IMR-90 (cell line): ENCODE results near the gene OLFM4. TPM values are rescaled to one million over a fixed set of nuclear protein-coding genes. Genes with fewer than 3 reads are reported as not detected.

Experiments used
- ATAC-seq: fragments of 200-7000 bp; cut with Tn5 transposase; 2 replicates; pipeline ENCODE4 v1.9.1; 2020; ENCODE audit warnings: low read depth, mild to moderate bottlenecking, moderate library complexity
- BruUV-seq: library from RNA; stranded (reverse); fragments of 400-500 nt; replicated peaks from 2 replicates; lab custom pipeline; 2021; lab: Mats Ljungman, UMichigan
- CTCF ChIA-PET: fragments of 300-600 bp; formaldehyde crosslinking; extraction: SDS; loops from one replicate; lab custom pipeline; 2021; ENCODE audit warnings: antibody characterized with exemption; lab: Yijun Ruan, JAX
- POLR2A ChIA-PET: fragments of 300-600 bp; sonication (Branson Sonifier 250); formaldehyde crosslinking; loops from one replicate; lab custom pipeline; 2022; ENCODE audit warnings: antibody characterized with exemption; ENCODE audit not compliant: unreplicated experiment; lab: Charles Lee
- DNase-seq: peaks from one replicate; pipeline ENCODE4 v3.0.0; 2013
- H2AFZ ChIP-seq: replicated peaks from 2 replicates; pipeline ENCODE3; 2013; ENCODE audit warnings: low read length, mild to moderate bottlenecking; ENCODE audit not compliant: poor library complexity
- H2AK5ac ChIP-seq: 2 replicates; pipeline ENCODE4 v1.6.1; 2013; ENCODE audit warnings: low read depth, low read length, inconsistent platforms
- H2AK9ac ChIP-seq: replicated peaks from 2 replicates; pipeline ENCODE3; 2013; ENCODE audit warnings: mild to moderate bottlenecking, low read depth, low read length, moderate library complexity; ENCODE audit not compliant: poor library complexity
- H2BK120ac ChIP-seq: 2 replicates; pipeline ENCODE4 v1.6.1; 2013; ENCODE audit warnings: low read depth, low read length, inconsistent platforms
- H2BK15ac ChIP-seq: 3 replicates; pipeline ENCODE4 v1.6.1; 2013; ENCODE audit warnings: low read depth, low read length, inconsistent platforms
- H2BK20ac ChIP-seq: 2 replicates; pipeline ENCODE4 v1.6.1; 2013; ENCODE audit warnings: low read depth, mild to moderate bottlenecking, inconsistent platforms, low read length, moderate library complexity
- H2BK5ac ChIP-seq: 2 replicates; pipeline ENCODE4 v1.6.1; 2013; ENCODE audit warnings: mild to moderate bottlenecking, low read depth, low read length, inconsistent platforms; ENCODE audit not compliant: poor library complexity, severe bottlenecking
- H3K14ac ChIP-seq: replicated peaks from 2 replicates; pipeline ENCODE4 v1.6.1; 2013; ENCODE audit warnings: low read depth, low read length, inconsistent platforms
- H3K18ac ChIP-seq: 2 replicates; pipeline ENCODE4 v1.6.1; 2013; ENCODE audit warnings: low read depth, low read length, control low read depth
- H3K23ac ChIP-seq: 2 replicates; pipeline ENCODE4 v1.6.1; 2013; ENCODE audit warnings: low read depth, low read length, inconsistent platforms
- H3K27ac ChIP-seq: 2 replicates; pipeline ENCODE4 v1.5.1; 2013; ENCODE audit warnings: mild to moderate bottlenecking, control low read depth, low read length; ENCODE audit not compliant: insufficient read depth
- H3K27me3 ChIP-seq: 2 replicates; pipeline ENCODE4 v1.6.1; 2013; ENCODE audit warnings: low read length; ENCODE audit not compliant: control insufficient read depth, insufficient read depth
- H3K36me3 ChIP-seq: 2 replicates; pipeline ENCODE4 v1.6.1; 2013; ENCODE audit warnings: low read length, mixed read lengths; ENCODE audit not compliant: control insufficient read depth, insufficient read depth
- H3K4ac ChIP-seq: 2 replicates; pipeline ENCODE4 v1.6.1; 2013; ENCODE audit warnings: low read depth, low read length, inconsistent platforms
- H3K4me1 ChIP-seq: 2 replicates; pipeline ENCODE4 v1.6.1; 2013; ENCODE audit warnings: low read length, mixed read lengths; ENCODE audit not compliant: control insufficient read depth, insufficient read depth
- H3K4me2 ChIP-seq: 2 replicates; pipeline ENCODE4 v1.6.1; 2013; ENCODE audit warnings: low read depth, mild to moderate bottlenecking, control low read depth, low read length, moderate library complexity
- H3K4me3 ChIP-seq: 2 replicates; pipeline ENCODE4 v1.5.1; 2013; ENCODE audit warnings: low read depth, mild to moderate bottlenecking, control low read depth, low read length, moderate library complexity; ENCODE audit not compliant: insufficient read depth
- H3K56ac ChIP-seq: 2 replicates; pipeline ENCODE4 v1.6.1; 2013; ENCODE audit warnings: low read length, inconsistent platforms; ENCODE audit not compliant: insufficient read depth; ENCODE audit errors: extremely low read depth
- H3K79me1 ChIP-seq, 2 experiments: 2 replicates each; pipeline ENCODE4 v1.6.1; 2013; ENCODE audit warnings: low read length in 2 of 2, inconsistent platforms in 1 of 2, low read depth in 1 of 2
- H3K9ac ChIP-seq: 2 replicates; pipeline ENCODE4 v1.6.1; 2013; ENCODE audit warnings: low read depth, low read length, control low read depth
- H3K9me1 ChIP-seq: 2 replicates; pipeline ENCODE4 v1.6.1; 2013; ENCODE audit warnings: low read length, inconsistent platforms; ENCODE audit not compliant: insufficient read depth
- H3K9me3 ChIP-seq: 2 replicates; pipeline ENCODE4 v1.6.1; 2013; ENCODE audit warnings: low read length; ENCODE audit not compliant: control insufficient read depth, insufficient read depth
- H4K20me1 ChIP-seq: 2 replicates; pipeline ENCODE4 v1.6.1; 2013; ENCODE audit warnings: low read length, inconsistent platforms; ENCODE audit not compliant: insufficient read depth
- H4K5ac ChIP-seq: 2 replicates; pipeline ENCODE4 v1.6.1; 2013; ENCODE audit warnings: mild to moderate bottlenecking, low read depth, low read length, control low read depth
- H4K8ac ChIP-seq, 2 experiments: 2 replicates each; pipeline ENCODE4 v1.6.1; 2013; ENCODE audit warnings: low read depth in 2 of 2, low read length in 2 of 2, control low read depth in 1 of 2, inconsistent platforms in 1 of 2
- H4K91ac ChIP-seq: 2 replicates; pipeline ENCODE4 v1.6.1; 2013; ENCODE audit warnings: low read depth, low read length, inconsistent platforms; ENCODE audit not compliant: insufficient read depth
- BHLHE40 ChIP-seq: fragments of 150-350 bp; IDR thresholded peaks from 2 replicates; pipeline ENCODE4 v1.6.1; 2016; ENCODE audit warnings: mild to moderate bottlenecking, low read depth, low read length
- CEBPB ChIP-seq: IDR thresholded peaks from 2 replicates; pipeline ENCODE4 v1.6.1; 2012; ENCODE audit warnings: low read depth, low read length, improper control_type of control experiment
- CHD1 ChIP-seq: IDR thresholded peaks from 2 replicates; pipeline ENCODE4 v1.6.1; 2012; ENCODE audit warnings: low read depth, low read length, improper control_type of control experiment
- ELK1 ChIP-seq: fragments of 150-350 bp; IDR thresholded peaks from 2 replicates; pipeline ENCODE4 v1.6.1; 2016; ENCODE audit warnings: low read depth, mild to moderate bottlenecking, low read length, moderate library complexity, borderline replicate concordance
- FOS ChIP-seq: fragments of 150-350 bp; IDR thresholded peaks from 2 replicates; pipeline ENCODE4 v1.6.1; 2016; ENCODE audit warnings: low read depth, low read length
- MAFK ChIP-seq: IDR thresholded peaks from 2 replicates; pipeline ENCODE4 v1.6.1; 2012; ENCODE audit warnings: low read depth, low read length, improper control_type of control experiment
- MAZ ChIP-seq: IDR thresholded peaks from 2 replicates; pipeline ENCODE4 v1.6.1; 2012; ENCODE audit warnings: low read depth, mild to moderate bottlenecking, low read length, improper control_type of control experiment, moderate library complexity, borderline replicate concordance
- NFE2L2 ChIP-seq: fragments of 150-350 bp; IDR thresholded peaks from 2 replicates; pipeline ENCODE4 v1.6.1; 2016; ENCODE audit warnings: low read depth, mild to moderate bottlenecking, low read length
- POLR2A ChIP-seq: IDR thresholded peaks from 2 replicates; pipeline ENCODE4 v1.6.1; 2012; ENCODE audit warnings: mild to moderate bottlenecking, low read depth, low read length
- RAD21 ChIP-seq: IDR thresholded peaks from 2 replicates; pipeline ENCODE4 v1.6.1; 2012; ENCODE audit warnings: low read length, improper control_type of control experiment
- RFX5 ChIP-seq: IDR thresholded peaks from 2 replicates; pipeline ENCODE4 v1.8.0; 2012; ENCODE audit warnings: low read depth, mild to moderate bottlenecking, low read length, moderate library complexity
- SMC3 ChIP-seq: fragments of 150-350 bp; IDR thresholded peaks from 2 replicates; pipeline ENCODE4 v1.6.1; 2016; ENCODE audit warnings: low read depth, mild to moderate bottlenecking, antibody characterized with exemption, low read length, moderate library complexity
- USF2 ChIP-seq: fragments of 150-350 bp; IDR thresholded peaks from 2 replicates; pipeline ENCODE4 v1.6.1; 2017; ENCODE audit warnings: mild to moderate bottlenecking, antibody characterized with exemption, low read length, low read depth
- WGBS, 2 experiments: methylation state at CpG; one replicate each; pipeline versions ENCODE4 v1.1.5 to v1.1.7; 2013; ENCODE audit warnings: missing lambda C conversion rate in 2 of 2; ENCODE audit not compliant: insufficient read length in 1 of 2; ENCODE audit errors: extremely low coverage in 2 of 2; 5-methylcytosine and 5-hydroxymethylcytosine counted together
- dilution Hi-C: fragments of 300-500 bp; cut with HindIII; formaldehyde crosslinking; loops from one replicate; pipeline ENCODE4 v1.14.3; 2018; ENCODE audit warnings: low sequenced_read_pairs; ENCODE audit not compliant: unreplicated experiment
- in situ Hi-C: fragments of 300-500 bp; cut with MboI; formaldehyde crosslinking; loops from 3 replicates; pipeline ENCODE4 v1.14.3; 2019; ENCODE audit warnings: low sequenced_read_pairs, inconsistent platforms, mixed read lengths
- intact Hi-C: fragments of 100-400 bp; cut with micrococcal nuclease; formaldehyde crosslinking; loops from 2 replicates; pipeline ENCODE4 v1.10.0; 2022
- polyA plus RNA-seq, 3 experiments: library from polyadenylated mRNA; depleted of rRNA; stranded (reverse); fragments of >200 nt; gene quantifications; 2 replicates each; pipeline ENCODE4 v1.2.3, GENCODE V29; 2012; ENCODE audit warnings: low replicate concordance in 1 of 3
- total RNA-seq: library from RNA; depleted of rRNA; stranded (reverse); fragments of >200 nt; gene quantifications from 2 replicates; pipeline ENCODE4 v1.2.3, GENCODE V29; 2012
- TF ChIP-seq, protein P1 (sequence below): conservative IDR thresholded peaks from 2 replicates; pipeline ENCODE4 v1.5.1; 2012; ENCODE audit warnings: mild to moderate bottlenecking, low read depth, low read length, improper control_type of control experiment

The OLFM4 gene
- total and polyA plus RNA-seq, 2 of the 4 experiments (the other 2 are of a cell fraction): not detected

- Histone ChIP-seq H3K9ac (no peak overlapping the region), H3K27ac (no peak overlapping the region), H3K4ac (no peak overlapping the region), H3K4me3 (no peak overlapping the region), H3K56ac (no peak overlapping the region), H3K23ac (no peak overlapping the region), H3K27me3 (no peaks in the 10 kb centered on the region), H3K79me1 (no peaks in the 10 kb centered on the region), H2BK20ac (no peak overlapping the region), H4K91ac (no peak overlapping the region), H3K4me2 (no peak overlapping the region), H4K8ac (no peak overlapping the region), H3K4me1 (no peaks in the 10 kb centered on the region), H2BK15ac (no peak overlapping the region), H2AFZ (no peak overlapping the region), H3K9me3 (no peaks in the 10 kb centered on the region; the same call in 1 of the 2 replicates), H3K36me3 (no peaks in the 10 kb centered on the region), H2AK5ac (no peak overlapping the region), H2AK9ac (no peak overlapping the region), H2BK5ac (no peak overlapping the region), H4K20me1 (no peaks in the 10 kb centered on the region), H3K9me1 (no peaks in the 10 kb centered on the region), H3K14ac (no peak overlapping the region), H4K5ac (no peak overlapping the region), H3K18ac (no peak overlapping the region), H2BK120ac (no peak overlapping the region)
- POLR2A ChIA-PET: no interaction called here
- CTCF ChIA-PET: interaction anchor here (1.1 kb wide), 1 partner anchor 111 kb away, joined by 3 read pairs; no protein-coding TSS in a partner anchor
- intact Hi-C loops (no loop called here), dilution Hi-C loops (no loop called here), in situ Hi-C loops (no loop called here)
- no CpG with 5 or more reads among the region's 8 CpGs for WGBS, 2 experiments
- no peak for DNase-seq
- no TSS peak for BruUV-seq
- ATAC-seq: no peak
- TF ChIP-seq MAZ (no peak), SMC3 (no peak), CEBPB (no peak), RFX5 (no peak), MAFK (no peak), ELK1 (no peak), RAD21 (no peak), USF2 (no peak), CHD1 (no peak), NFE2L2 (no peak), FOS (no peak), POLR2A (no peak), BHLHE40 (no peak)
- TF ChIP-seq, protein P1, sequence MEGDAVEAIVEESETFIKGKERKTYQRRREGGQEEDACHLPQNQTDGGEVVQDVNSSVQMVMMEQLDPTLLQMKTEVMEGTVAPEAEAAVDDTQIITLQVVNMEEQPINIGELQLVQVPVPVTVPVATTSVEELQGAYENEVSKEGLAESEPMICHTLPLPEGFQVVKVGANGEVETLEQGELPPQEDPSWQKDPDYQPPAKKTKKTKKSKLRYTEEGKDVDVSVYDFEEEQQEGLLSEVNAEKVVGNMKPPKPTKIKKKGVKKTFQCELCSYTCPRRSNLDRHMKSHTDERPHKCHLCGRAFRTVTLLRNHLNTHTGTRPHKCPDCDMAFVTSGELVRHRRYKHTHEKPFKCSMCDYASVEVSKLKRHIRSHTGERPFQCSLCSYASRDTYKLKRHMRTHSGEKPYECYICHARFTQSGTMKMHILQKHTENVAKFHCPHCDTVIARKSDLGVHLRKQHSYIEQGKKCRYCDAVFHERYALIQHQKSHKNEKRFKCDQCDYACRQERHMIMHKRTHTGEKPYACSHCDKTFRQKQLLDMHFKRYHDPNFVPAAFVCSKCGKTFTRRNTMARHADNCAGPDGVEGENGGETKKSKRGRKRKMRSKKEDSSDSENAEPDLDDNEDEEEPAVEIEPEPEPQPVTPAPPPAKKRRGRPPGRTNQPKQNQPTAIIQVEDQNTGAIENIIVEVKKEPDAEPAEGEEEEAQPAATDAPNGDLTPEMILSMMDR: no peak
Observed at GRCh38 chr13:53079691-53080090, 51.1 kb downstream of the OLFM4 start.
